GM10266 (cell line): Measurements from ENCODE around the gene SLC22A3.
"Not testable (repeated sequence)": the region's sequence is repeated elsewhere in the genome, so short reads cannot be mapped to it uniquely, and the experiment has no call there.

Source experiments
- DNase-seq: peaks from one replicate; pipeline ENCODE4 v3.0.0; 2012; ENCODE audit errors: extremely low spot score
- CTCF ChIP-seq: IDR thresholded peaks from 2 replicates; pipeline ENCODE4 v1.5.1; 2012; ENCODE audit warnings: mild to moderate bottlenecking, low read depth; ENCODE audit not compliant: control insufficient read depth, insufficient read depth; ENCODE audit errors: missing control alignments

Gene SLC22A3

GRCh38 chr6:160456214-160456546, 108.0 kb downstream of the SLC22A3 start:
- no peak for DNase-seq
- no peak for TF ChIP-seq CTCF

- DNase-seq: no peak
- TF ChIP-seq CTCF: no peak
Observed at GRCh38 chr6:160457823-160458222, 109.6 kb downstream of the SLC22A3 start.

- DNase-seq: no peak
- TF ChIP-seq CTCF: no peak
Observed at GRCh38 chr6:160461641-160462040, 113.5 kb downstream of the SLC22A3 start.

GRCh38 chr6:160462116-160462515, 113.9 kb downstream of the SLC22A3 start:
- no peak for TF ChIP-seq CTCF
- no peak for DNase-seq

GRCh38 chr6:160462551-160463109, 114.5 kb downstream of the SLC22A3 start:
- no peak for TF ChIP-seq CTCF
- peak; percentile 51 for DNase-seq

GRCh38 chr6:160464744-160465143, 116.6 kb downstream of the SLC22A3 start:
- TF ChIP-seq CTCF: no peak
- no peak for DNase-seq

- not testable (repeated sequence) for DNase-seq
Observed at GRCh38 chr6:160467261-160467871, 119.2 kb downstream of the SLC22A3 start.

GRCh38 chr6:160469153-160469552, 121.0 kb downstream of the SLC22A3 start:
- no peak for TF ChIP-seq CTCF

GRCh38 chr6:160476056-160476455, 127.9 kb downstream of the SLC22A3 start:
- DNase-seq: not testable (repeated sequence)

More at GRCh38 chr6:160469153-160469552, 121.0 kb downstream of the SLC22A3 start:
- no peak for DNase-seq

GRCh38 chr6:160477072-160477471, 128.9 kb downstream of the SLC22A3 start:
- not testable (repeated sequence) for DNase-seq
